HG02970 (cell line): Measurements from ENCODE around the gene HEATR5B.
"Not testable (repeated sequence)": the region's sequence is repeated elsewhere in the genome, so short reads cannot be mapped to it uniquely, and the experiment has no call there.

Source experiments
- ATAC-seq: cut with Tn5 transposase; IDR thresholded peaks from one replicate; pipeline ENCODE4 v1.9.1; 2021; ENCODE audit warnings: mild to moderate bottlenecking, moderate library complexity, moderate number of reproducible peaks; ENCODE audit not compliant: unreplicated experiment, low FRiP score

The HEATR5B gene

DNA sequence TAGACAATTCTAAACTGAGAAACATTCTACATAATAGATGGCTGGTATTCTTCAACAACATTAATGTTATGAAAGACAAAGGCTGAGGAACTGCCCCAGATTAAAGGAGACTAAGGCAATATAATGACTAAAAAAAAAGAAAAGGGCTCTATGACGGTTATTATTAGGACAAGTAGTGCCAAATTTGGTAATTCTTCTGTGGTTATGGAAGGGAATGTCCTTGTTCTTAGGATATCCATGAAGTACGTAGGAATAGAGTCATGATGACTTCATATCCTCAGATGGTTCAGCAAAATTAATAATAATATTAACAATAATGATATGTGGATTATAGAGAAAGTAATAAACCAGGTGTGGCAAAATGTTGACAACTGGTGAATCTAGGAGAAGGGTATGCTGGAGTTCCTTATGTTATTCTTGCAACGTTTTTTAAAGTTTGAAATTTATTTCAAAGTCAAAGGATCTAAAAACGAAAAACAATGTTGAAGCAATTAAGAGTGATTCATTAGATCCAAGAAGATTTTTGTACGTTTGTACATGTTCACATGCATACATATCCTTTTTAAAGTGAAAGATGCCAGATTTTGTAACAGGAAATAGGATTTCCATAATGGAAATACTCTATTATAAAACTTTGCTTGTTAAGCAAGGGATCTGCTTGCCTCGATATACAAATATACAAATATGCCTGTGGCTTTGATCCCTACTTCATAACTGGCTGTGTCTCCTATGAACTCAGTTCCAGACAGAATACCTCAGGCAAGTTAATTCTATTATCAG is 90.1 kb downstream of the HEATR5B start:
- no peak for ATAC-seq

- no peak for ATAC-seq
Measured at GRCh38 chr2:36988008-36988407, 96.2 kb downstream of the HEATR5B start.

DNA sequence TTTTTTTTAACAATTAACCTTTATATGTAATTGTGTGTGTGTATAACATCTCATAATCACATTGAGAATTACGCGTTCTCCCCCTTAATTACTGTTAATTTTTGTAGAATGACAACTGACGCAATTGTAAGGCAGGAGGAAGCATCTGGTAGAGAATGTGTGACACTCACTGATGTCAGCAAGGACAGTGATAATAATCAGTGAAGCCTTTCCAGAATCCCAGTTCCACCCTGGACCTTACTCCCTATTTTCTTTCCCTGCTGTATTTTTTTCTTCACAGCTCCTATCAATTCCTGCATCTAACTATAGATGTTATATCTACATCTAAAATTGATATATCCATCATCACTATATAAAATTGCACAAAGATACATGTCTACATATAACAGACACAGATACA is 101.7 kb downstream of the HEATR5B start:
- ATAC-seq = no peak

GRCh38 chr2:36981911-36982310 is 102.3 kb downstream of the HEATR5B start:
- ATAC-seq = no peak

GRCh38 chr2:36979007-36979406 is 105.2 kb downstream of the HEATR5B start:
- ATAC-seq = not testable (repeated sequence)

GRCh38 chr2:36976065-36976464 is 108.1 kb downstream of the HEATR5B start:
- no peak for ATAC-seq

GRCh38 chr2:36975306-36975705 is 108.9 kb downstream of the HEATR5B start:
- no peak for ATAC-seq

DNA sequence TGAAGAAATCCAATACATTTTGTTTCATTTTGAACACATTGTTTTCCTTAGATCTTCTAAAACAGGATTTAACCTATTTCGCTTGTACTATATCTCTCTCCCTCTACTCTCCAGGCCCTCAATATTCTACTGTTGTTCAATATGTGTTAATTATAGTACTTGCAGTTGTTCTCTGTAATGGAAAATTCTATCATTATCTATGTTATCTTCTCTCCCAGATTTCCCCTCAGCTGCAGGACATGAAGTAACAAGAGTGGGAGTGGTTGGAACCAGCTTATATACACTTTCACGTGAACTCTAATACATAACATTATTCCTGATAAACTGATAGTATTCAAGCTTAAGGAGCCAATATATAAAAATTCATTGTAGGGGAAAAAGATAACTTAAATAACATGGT is 110.9 kb downstream of the HEATR5B start:
- ATAC-seq = no peak

- no peak for ATAC-seq
Measured at GRCh38 chr2:36971990-36972389, 112.2 kb downstream of the HEATR5B start.

GRCh38 chr2:36967236-36967876 is 116.8 kb downstream of the HEATR5B start:
- no peak for ATAC-seq

DNA sequence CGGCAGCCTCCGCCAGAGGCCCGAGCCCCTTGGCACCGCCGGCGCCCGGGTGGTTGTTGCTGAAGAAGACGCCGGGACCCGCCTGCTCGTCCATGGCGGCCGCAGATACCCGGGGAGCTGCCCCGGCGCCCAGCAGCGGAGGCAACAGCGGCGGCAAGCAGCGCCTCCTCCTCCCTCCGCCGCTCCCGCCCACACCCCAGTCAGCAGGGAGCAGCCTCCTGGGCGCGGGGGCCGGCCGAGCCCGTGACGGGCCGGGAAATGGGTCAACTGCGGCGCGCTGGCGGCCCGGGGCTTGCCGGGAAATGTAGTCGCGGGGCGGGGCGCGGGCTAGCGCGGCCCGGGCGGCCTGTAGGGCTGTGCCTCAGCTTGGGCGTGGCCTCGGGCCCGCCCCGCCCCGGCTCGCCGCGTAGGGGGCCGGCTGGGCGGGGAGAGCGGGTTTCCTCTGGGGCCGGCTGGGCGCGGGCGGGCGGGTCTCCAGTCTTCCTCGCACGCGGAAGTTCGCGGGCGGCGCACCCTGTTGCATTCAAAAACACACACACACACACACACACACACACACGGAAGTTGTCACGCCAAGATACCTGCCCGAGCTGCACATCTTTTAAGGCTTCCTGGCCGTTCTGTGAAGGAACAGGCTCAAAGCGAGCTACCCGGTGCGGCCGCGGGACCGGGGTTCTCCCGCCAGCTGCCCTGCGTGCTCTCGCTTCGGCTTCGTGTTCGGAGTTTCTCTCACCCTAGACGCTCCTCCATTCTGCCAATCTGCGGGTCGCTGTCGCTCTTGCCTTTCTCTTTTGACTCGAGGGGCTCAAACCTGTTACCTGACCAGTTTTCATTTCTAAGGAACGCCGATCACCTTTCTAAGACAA is 117.6 kb downstream of the HEATR5B start, which contains the start of gene STRN:
Gene STRN (minus strand): TSS at position 167 of the 866 bp plus-strand sequence. CDS start 73 bp downstream, at position 94.
- peak; percentile 99 for ATAC-seq

DNA sequence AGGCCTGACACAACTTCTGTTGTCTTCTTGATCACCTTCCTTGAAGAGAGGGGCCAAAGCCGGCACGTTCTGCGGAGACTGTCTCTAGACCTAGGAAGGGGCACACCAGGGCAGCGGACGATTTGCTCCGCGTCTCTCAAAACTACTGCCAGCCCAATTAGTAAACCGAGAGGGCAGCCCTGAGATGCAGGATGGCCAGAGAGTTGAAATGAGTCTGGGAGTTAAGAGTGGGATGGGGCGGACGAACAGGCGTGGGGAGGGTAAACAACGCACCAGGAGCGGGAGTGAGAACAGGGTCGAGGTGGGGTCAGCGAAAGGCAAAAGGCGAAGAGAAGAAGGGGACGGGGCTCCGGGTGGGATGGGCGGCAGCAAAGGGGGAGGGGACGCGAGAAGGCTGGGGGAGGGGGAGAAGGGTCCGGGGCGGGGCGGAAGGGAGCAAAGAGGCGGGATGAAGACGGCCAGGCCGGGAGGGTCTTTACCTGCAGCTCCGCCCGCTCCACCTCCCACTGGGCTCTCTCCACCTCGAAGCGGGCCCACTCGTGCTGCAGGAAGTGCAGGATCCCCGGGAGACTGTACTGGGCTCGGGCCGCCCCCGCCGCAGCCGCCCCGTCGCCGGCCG is 118.3 kb downstream of the HEATR5B start:
- ATAC-seq = peak; percentile 10

DNA sequence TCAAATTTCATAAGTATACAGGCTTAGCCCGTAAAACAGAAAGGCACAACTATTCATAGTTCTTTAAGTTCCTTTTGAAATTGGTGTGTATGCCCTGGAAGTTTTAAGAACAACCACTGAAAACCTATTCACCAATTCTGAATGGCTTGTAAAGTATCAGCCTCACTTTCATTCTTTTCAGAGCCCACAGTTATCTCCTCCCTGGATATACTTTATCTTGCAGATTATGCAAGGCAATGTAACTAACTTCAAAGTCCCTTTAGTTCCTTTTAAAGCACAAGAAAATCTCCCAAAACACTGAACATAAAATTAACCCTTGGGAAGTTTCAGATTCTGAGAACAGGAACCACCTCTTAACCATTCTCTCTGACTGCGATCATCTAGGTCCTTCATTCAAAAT is 119.0 kb downstream of the HEATR5B start:
- ATAC-seq = no peak

DNA sequence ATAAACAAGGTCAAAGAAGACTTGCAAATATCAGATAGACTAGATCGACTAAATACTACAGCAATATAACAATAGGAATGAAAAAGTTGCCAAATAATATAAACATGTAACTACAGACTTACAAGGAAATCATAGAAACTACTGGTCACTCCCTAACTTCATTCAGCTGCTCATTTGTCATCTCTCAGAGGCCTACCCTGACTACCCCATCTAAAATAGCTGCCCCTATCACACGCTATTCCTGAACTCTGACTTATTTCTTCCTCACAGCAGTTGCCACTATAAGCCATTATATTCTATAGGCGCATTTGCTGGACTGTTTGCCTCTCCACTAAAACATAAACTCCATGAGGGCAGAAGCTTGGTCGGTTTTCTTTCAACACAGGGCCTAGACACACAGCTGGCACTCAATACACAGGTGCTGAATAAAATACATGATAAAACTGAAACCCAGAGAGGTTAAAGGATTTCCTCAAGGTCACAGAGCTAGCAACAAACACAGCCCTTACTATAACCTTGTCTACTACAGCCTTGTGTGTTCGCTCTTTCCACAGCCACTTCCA is 119.6 kb downstream of the HEATR5B start:
- ATAC-seq = no peak

- no peak for ATAC-seq
Measured at GRCh38 chr2:36963734-36964133, 120.4 kb downstream of the HEATR5B start.

- no peak for ATAC-seq
Measured at GRCh38 chr2:36963106-36963505, 121.1 kb downstream of the HEATR5B start.

DNA sequence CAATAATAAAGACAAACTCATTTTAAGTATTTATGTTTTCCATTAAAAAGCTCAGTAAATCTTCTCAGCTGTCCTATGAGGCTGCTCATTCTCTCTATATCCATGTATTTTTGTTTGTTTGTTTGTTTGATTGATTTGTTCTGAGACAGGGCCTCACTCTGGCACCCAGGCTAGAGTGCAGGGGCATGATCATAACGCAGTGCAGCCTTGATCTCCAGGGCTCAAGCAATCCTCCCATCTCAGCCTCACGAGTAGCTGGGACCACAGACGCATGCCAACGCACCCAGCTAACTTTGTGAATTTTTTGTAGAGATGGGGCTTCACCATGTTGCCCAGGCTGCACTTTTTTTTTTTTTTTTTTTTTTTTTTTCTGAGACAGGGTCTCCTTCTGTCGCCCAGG is 123.4 kb downstream of the HEATR5B start:
- no peak for ATAC-seq

DNA sequence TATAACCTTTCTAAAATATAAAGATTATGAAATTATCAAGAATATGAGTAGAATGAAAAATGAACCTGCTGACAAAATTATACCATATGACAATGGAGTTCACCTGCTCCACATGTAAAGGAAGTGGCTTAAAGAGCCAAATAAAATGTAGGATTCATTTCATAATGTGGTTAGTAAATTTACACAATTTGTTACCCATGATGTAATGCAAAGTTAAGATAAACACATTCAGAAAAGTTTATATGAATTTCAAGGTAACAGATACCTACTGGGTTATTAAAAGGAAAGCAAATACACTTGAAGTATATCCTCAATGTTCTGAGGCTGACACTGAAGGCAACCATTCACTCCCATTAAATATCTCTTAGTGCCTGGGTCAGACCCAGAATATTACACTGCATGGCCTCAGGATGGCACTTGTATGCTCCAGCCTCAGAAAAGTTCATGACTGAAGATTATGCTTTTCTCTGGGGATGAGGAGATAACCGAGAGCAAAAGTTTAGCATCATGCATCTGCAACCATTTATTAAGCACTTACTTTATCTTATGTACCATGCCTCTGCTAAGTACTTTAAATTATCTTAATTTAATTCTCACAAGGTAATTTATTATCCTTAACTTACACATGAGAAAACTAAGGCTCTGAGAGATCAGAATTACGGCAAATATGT is 124.0 kb downstream of the HEATR5B start:
- no peak for ATAC-seq

DNA sequence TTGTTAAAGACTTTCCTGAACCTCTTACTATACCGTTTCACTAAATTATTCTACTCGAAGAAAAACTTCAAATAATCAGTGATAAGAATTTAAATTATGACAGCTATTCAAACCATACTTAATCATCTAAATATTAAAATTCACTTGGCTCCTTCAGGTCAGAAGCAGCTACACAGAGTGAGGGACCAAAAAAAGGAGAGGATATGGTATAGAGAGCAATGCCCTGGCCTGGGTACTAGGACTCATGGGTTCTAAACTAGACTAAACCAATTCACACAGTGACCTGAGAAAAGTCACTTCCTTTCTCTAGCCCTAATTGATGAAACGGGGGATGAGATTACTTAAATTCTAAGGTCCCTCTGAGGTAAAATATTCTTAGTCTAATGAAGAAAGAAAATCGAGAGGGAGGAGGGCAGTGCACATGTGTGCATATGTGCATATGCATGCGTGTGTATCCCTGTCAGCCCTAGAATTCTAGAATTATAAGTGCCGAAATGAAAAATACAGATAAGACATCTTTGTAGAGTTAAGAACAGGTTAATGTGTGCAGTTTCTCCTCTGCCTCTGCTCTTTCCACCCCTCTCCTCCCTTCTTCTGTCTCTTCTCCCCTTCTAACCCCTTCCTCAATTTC is 129.1 kb downstream of the HEATR5B start:
- ATAC-seq = no peak
